ENCODE results near the gene MAP4.

The MAP4 gene

DNA sequence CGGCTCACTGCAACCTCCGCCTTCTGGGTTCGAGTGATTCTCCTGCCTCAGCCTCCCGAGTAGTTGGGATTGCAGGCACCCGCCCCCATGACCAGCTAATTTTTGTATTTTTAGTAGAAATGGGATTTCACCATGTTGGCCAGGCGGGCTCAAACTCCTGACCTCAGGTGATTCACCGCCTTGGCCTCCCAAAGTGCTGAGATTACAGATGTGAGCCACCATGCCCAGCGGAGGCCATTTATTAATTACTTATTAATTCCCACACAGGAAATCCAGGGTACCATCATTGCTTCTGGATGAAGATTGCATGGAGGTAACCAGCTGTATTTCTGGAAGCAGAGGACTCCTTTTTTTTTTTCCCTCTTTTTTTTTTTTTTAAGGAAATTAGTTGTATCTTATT is 37.8 kb downstream of the MAP4 start:
- TF ChIP-seq CTCF (IDR thresholded peaks at IDR 0.05; ENCODE audit: low read depth, low read length, poor library complexity, severe bottlenecking) (no peak), EZH2phosphoT487 (IDR thresholded peaks at IDR 0.05; ENCODE audit: borderline replicate concordance, low read length) (no peak)
- H3F3A ChIP-seq (ENCODE audit: control insufficient read depth, insufficient read depth): peaks cover 13% of the 10 kb centered on the region
- H3K9me2 ChIP-seq (replicated peaks; ENCODE audit: control insufficient read depth, low read length): no peaks in the 10 kb centered on the region
- H3K79me2 ChIP-seq (ENCODE audit: control insufficient read depth, low read length): 0 out of 2 replicates have a peak, but pooled peaks cover 7% of the 10 kb centered on the region
- no peak overlapping the region for H3K4me3 ChIP-seq (ENCODE audit: low read length)
- peaks cover 33% of the 10 kb centered on the region for H3K4me1 ChIP-seq (ENCODE audit: control insufficient read depth, low read length)
- no peak overlapping the region for H3K4me2 ChIP-seq (ENCODE audit: low read length)
- no peaks in the 10 kb centered on the region for H3K9me3 ChIP-seq (ENCODE audit: control insufficient read depth, insufficient read depth, low read length)
- no peaks in the 10 kb centered on the region for H4K20me1 ChIP-seq (ENCODE audit: control insufficient read depth, insufficient read depth, low read depth, low read length)
- no peaks in the 10 kb centered on the region for H3K27me3 ChIP-seq (ENCODE audit: control insufficient read depth, low read length)
- no peak overlapping the region for H3K27ac ChIP-seq (ENCODE audit: low read depth, low read length)
- H3K36me3 ChIP-seq (ENCODE audit: control insufficient read depth, low read length): 0 out of 2 replicates have a peak, but pooled peaks cover 4% of the 10 kb centered on the region

DNA sequence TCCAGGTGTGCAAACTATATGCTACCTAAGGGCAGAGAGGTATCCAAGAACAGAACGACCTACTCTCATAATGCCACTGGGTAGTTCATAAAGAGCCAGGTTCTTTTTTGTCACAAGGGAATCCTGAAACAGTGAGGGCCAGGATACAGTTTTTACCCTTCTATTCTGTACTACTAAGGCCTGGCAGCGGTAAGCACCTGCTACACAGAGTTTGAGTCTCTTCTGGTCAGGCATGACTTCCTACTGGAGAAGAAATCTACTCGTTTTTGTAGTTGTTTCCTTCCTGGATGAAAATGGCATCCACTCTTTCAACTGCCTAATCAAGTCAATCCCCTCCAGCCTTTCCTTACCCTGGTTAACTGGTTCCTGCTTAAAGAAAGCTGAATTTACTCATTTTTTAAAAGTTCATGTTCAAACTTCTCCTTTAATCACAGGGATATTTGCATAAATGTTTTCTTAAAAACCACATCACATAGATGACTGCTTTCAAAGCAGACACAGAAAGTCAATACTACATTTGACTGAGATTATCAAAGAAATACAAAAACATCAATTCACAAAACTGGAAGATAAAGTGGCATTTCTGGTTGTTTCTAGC is 40.0 kb downstream of the MAP4 start:
- H3K4me2 ChIP-seq (ENCODE audit: low read length): peak overlapping the region; percentile 53
- H3K36me3 ChIP-seq (ENCODE audit: control insufficient read depth, low read length): 0 out of 2 replicates have a peak, but pooled peaks cover 4% of the 10 kb centered on the region
- no peaks in the 10 kb centered on the region for H3K9me3 ChIP-seq (ENCODE audit: control insufficient read depth, insufficient read depth, low read length)
- H3K4me1 ChIP-seq (ENCODE audit: control insufficient read depth, low read length): peaks cover 33% of the 10 kb centered on the region
- H3F3A ChIP-seq (ENCODE audit: control insufficient read depth, insufficient read depth): peaks cover 13% of the 10 kb centered on the region
- H3K27me3 ChIP-seq (ENCODE audit: control insufficient read depth, low read length): no peaks in the 10 kb centered on the region
- TF ChIP-seq EZH2phosphoT487 (IDR thresholded peaks at IDR 0.05; ENCODE audit: borderline replicate concordance, low read length) (no peak), CTCF (IDR thresholded peaks at IDR 0.05; ENCODE audit: low read depth, low read length, poor library complexity, severe bottlenecking) (no peak)
- 0 out of 2 replicates have a peak, but pooled peaks cover 7% of the 10 kb centered on the region for H3K79me2 ChIP-seq (ENCODE audit: control insufficient read depth, low read length)
- H4K20me1 ChIP-seq (ENCODE audit: control insufficient read depth, insufficient read depth, low read depth, low read length): no peaks in the 10 kb centered on the region
- H3K27ac ChIP-seq (ENCODE audit: low read depth, low read length): peak overlapping the region; percentile 65
- peak overlapping the region; percentile 46 for H3K4me3 ChIP-seq (ENCODE audit: low read length)
- H3K9me2 ChIP-seq (replicated peaks; ENCODE audit: control insufficient read depth, low read length): no peaks in the 10 kb centered on the region

DNA sequence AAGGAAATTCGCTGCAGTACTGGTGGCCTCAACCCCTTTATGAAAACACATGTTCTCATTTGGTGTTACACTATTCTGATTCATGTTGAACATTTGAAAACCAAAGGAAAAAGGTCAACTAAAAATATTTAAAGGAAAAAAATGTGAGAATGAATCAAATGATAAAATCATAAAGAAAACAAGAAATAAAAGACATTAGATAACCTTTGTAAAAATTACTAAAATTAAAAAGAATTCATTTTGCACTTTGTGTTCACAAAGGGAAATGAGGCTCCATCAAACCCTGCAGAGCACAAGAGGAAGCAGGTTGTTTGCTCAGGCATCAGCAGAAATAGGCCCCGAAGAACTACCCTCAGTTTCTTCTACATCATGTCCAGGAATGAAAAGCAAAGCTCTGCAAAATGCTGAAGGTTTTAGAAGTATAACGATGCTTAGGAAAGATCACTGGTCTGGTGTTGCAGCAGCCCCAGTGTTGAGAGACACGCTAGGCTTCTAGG is 41.2 kb downstream of the MAP4 start:
- H3K9me3 ChIP-seq (ENCODE audit: control insufficient read depth, insufficient read depth, low read length): no peaks in the 10 kb centered on the region
- TF ChIP-seq EZH2phosphoT487 (IDR thresholded peaks at IDR 0.05; ENCODE audit: borderline replicate concordance, low read length): no peak
- no peak for TF ChIP-seq CTCF (IDR thresholded peaks at IDR 0.05; ENCODE audit: low read depth, low read length, poor library complexity, severe bottlenecking)
- peaks cover 33% of the 10 kb centered on the region for H3K4me1 ChIP-seq (ENCODE audit: control insufficient read depth, low read length)
- H3K27ac ChIP-seq (ENCODE audit: low read depth, low read length): peak overlapping the region; percentile 22; the same call in 1 of the 2 replicates
- peak overlapping the region; percentile 53 for H3K4me2 ChIP-seq (ENCODE audit: low read length)
- 0 out of 2 replicates have a peak, but pooled peaks cover 7% of the 10 kb centered on the region for H3K79me2 ChIP-seq (ENCODE audit: control insufficient read depth, low read length)
- H3K4me3 ChIP-seq (ENCODE audit: low read length): peak overlapping the region; percentile 17
- H4K20me1 ChIP-seq (ENCODE audit: control insufficient read depth, insufficient read depth, low read depth, low read length): no peaks in the 10 kb centered on the region
- no peaks in the 10 kb centered on the region for H3K27me3 ChIP-seq (ENCODE audit: control insufficient read depth, low read length)
- H3K36me3 ChIP-seq (ENCODE audit: control insufficient read depth, low read length): 0 out of 2 replicates have a peak, but pooled peaks cover 4% of the 10 kb centered on the region
- no peaks in the 10 kb centered on the region for H3K9me2 ChIP-seq (replicated peaks; ENCODE audit: control insufficient read depth, low read length)
- peaks cover 13% of the 10 kb centered on the region for H3F3A ChIP-seq (ENCODE audit: control insufficient read depth, insufficient read depth)
